ENCODE results near the gene ARHGEF1. TPM values are rescaled to one million over a fixed set of nuclear protein-coding genes. Genes with fewer than 3 reads are reported as not detected.

Gene ARHGEF1
- total and polyA plus RNA-seq, 2 donors (not counting 1 experiment from before 2014, with no cell fraction given): 646 to 886 TPM

DNA sequence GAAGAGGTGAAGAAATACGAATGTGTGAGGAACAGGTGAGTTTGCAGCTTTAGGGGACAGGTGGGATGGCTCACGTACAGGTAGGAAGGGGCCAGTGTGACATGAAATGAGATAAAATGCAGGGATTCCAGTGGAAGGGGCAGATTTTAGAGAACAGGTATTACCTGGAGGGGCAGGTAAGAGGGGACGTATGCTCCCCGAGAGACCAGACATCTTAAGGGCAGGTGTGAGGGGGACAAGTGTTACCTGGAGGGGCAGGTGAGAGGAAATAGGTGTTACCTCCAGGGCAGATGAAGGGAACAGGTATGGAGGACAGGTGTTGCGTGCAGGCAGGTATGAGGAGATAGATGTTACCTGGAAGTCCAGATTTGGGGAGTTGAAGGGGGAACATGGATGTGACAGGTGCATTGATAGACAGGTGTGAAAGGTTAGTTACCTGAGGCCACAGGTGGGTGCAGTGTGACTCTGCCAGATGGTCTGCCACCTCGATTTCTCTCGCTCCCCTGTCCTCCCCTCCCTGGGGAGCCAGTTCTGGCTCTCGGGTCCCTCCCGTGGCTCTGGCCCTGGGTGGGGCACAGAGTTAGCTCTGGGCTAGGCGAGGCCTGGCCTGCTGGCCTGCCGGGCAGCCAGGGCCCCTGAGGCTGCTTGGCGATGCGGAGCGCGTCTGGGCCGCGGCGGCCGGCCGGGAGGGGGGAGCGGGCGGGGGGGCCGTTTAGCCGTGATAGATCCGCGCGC, 43.2 kb downstream of the ARHGEF1 start:
- CTCF ChIA-PET: interaction anchor here (1.3 kb wide), 1 partner anchor 53 kb away, joined by 4 read pairs; no protein-coding TSS in a partner anchor

More for the DNA sequence above, 43.2 kb downstream of the ARHGEF1 start:
- Histone ChIP-seq H3K9ac (ENCODE audit: low read length) (no peak overlapping the region), H3K4me2 (replicated peaks; ENCODE audit: low read depth, low read length, poor library complexity, severe bottlenecking) (no peak overlapping the region), H3K9me3 (ENCODE audit: control extremely low read depth in 1 of 3, control insufficient read depth in 2 of 3, insufficient read depth in 1 of 3, low read length in 2 of 3) (peaks cover 0 to 6% (median 0%) of the 10 kb centered on the region in 3 donors), H2AFZ (ENCODE audit: insufficient read depth, low read depth, low read length, poor library complexity, severe bottlenecking) (no peak overlapping the region), H4K20me1 (ENCODE audit: control insufficient read depth, insufficient read depth, low read length, poor library complexity, severe bottlenecking) (no peaks in the 10 kb centered on the region), H3K36me3 (replicated peaks in 1 of 2; ENCODE audit: control extremely low read depth in 1 of 2, control insufficient read depth in 1 of 2, extremely low read depth in 1 of 2, insufficient read depth in 2 of 2, low read length in 1 of 2) (no peaks in the 10 kb centered on the region), H3K27me3 (replicated peaks in 1 of 4; ENCODE audit: control extremely low read depth in 1 of 4, control insufficient read depth in 3 of 4, insufficient read depth in 4 of 4, low read length in 3 of 4) (peaks cover 0 to 51% (median 16%) of the 10 kb centered on the region in 4 experiments), H3K27ac (ENCODE audit: low read length in 2 of 2) (no peak overlapping the region), H3K4me3 (ENCODE audit: control extremely low read depth in 1 of 5, extremely low read depth in 1 of 5, insufficient read depth in 1 of 5, low read depth in 2 of 5, low read length in 4 of 5) (no peak overlapping the region), H3K79me2 (ENCODE audit: control insufficient read depth, insufficient read depth, low read length) (peaks cover 10% of the 10 kb centered on the region), H3K4me1 (ENCODE audit: control insufficient read depth in 2 of 2, insufficient read depth in 2 of 2, low read length in 2 of 2) (peaks cover 70 to 73% of the 10 kb centered on the region in 2 donors)
- ATAC-seq (ENCODE audit: low read depth) (no peak), DNase-seq (peak; percentile 22)
- intact Hi-C loops (cut with micrococcal nuclease): no loop called here
- Mint-ChIP-seq H3K9me3 (ENCODE audit: insufficient read depth) (no peaks in the 10 kb centered on the region), H3K27me3 (peaks cover 19% of the 10 kb centered on the region), H3K4me3 (no peak overlapping the region), H3K27ac (no peak overlapping the region), H3K4me1 (peaks cover 41% of the 10 kb centered on the region)
- POLR2A ChIA-PET: no interaction called here
- TF ChIP-seq, protein P1, sequence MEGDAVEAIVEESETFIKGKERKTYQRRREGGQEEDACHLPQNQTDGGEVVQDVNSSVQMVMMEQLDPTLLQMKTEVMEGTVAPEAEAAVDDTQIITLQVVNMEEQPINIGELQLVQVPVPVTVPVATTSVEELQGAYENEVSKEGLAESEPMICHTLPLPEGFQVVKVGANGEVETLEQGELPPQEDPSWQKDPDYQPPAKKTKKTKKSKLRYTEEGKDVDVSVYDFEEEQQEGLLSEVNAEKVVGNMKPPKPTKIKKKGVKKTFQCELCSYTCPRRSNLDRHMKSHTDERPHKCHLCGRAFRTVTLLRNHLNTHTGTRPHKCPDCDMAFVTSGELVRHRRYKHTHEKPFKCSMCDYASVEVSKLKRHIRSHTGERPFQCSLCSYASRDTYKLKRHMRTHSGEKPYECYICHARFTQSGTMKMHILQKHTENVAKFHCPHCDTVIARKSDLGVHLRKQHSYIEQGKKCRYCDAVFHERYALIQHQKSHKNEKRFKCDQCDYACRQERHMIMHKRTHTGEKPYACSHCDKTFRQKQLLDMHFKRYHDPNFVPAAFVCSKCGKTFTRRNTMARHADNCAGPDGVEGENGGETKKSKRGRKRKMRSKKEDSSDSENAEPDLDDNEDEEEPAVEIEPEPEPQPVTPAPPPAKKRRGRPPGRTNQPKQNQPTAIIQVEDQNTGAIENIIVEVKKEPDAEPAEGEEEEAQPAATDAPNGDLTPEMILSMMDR (IDR thresholded peaks at IDR 0.05): no peak
- no peak for TF ChIP-seq EZH2 (IDR thresholded peaks at IDR 0.05; ENCODE audit: borderline replicate concordance, insufficient read depth, low read depth, low read length, poor library complexity, severe bottlenecking)
- WGBS (ENCODE audit: insufficient coverage): 64% methylated on average over 20 of the region's 27 CpGs
